Measurements from ENCODE around the gene ACBD4. TPM values are rescaled to one million over a fixed set of nuclear protein-coding genes. Genes with fewer than 3 reads are reported as not detected.
A peak's percentile ranks its signal among the peaks of the same experiment; 100 is the strongest.

The ACBD4 gene
- total and polyA plus RNA-seq, 2 of the 13 experiments (the other 11 are each of a cell fraction or from before 2014, with no cell fraction given) = 16.1 to 26.9 TPM

GRCh38 chr17:45110676-45111611 lies 24.5 kb upstream of the ACBD4 start:
- Histone ChIP-seq H3K4me3 (replicated peaks in 1 of 3; ENCODE audit: insufficient read depth in 1 of 3, low read depth in 2 of 3, low read length in 3 of 3) (no peak overlapping the region), H3K79me2 (ENCODE audit: insufficient read depth, low read length) (no peaks in the 10 kb centered on the region), H3K27me3 (ENCODE audit: control insufficient read depth in 1 of 2, insufficient read depth in 2 of 2, low read length in 2 of 2) (no peaks in the 10 kb centered on the region), H3K9me3 (ENCODE audit: low read length) (no peaks in the 10 kb centered on the region), H2AFZ (ENCODE audit: low read length) (no peak overlapping the region), H3K4me2 (ENCODE audit: low read depth, low read length) (no peak overlapping the region), H3K4me1 (ENCODE audit: insufficient read depth, low read length) (peaks cover 51% of the 10 kb centered on the region), H3K9ac (ENCODE audit: insufficient read depth, low read depth, low read length) (no peak overlapping the region), H4K20me1 (ENCODE audit: insufficient read depth, low read length) (no peaks in the 10 kb centered on the region), H3K27ac (ENCODE audit: extremely low read length, insufficient read depth, low read length) (no peak overlapping the region), H3K36me3 (replicated peaks in 1 of 2; ENCODE audit: control insufficient read depth in 1 of 2, insufficient read depth in 2 of 2, low read length in 2 of 2) (peaks cover 14 to 25% of the 10 kb centered on the region in 2 experiments)
- ATAC-seq = peak; percentile 30
- ChIA-PET CTCF (ENCODE audit: low intra/inter-chr PET ratio, low total read pairs) (no interaction called here), POLR2A (interaction anchor here (0.9 kb wide), 1 partner anchor 24 kb away, joined by 3 read pairs; the partner anchor contains the start of gene ACBD4)
- intact Hi-C loops (cut with micrococcal nuclease; ENCODE audit: unreplicated experiment) (no loop called here), in situ Hi-C loops (cut with HindIII; ENCODE audit: extremely low pct_ligation_motif_present, low pct_unique_long_range_greater_than_20kb) (no loop called here)
- WGBS (ENCODE audit: low lambda C conversion rate) = 89% methylated on average over 16 of the region's 16 CpGs
- TSS peak; percentile 14 for BruUV-seq (replicated peaks)
- no peak for DNase-seq (ENCODE audit: low spot score)
- FAIRE-seq = no peak
- no peak for TF ChIP-seq ZSCAN29 (CRISPR knock-in tag; conservative IDR thresholded peaks at IDR 0.05)
- 0 out of 2 replicates have a peak, but pooled peaks have one; percentile 25 for TF ChIP-seq ZNF782 (CRISPR knock-in tag; IDR thresholded peaks at IDR 0.05; ENCODE audit: borderline replicate concordance)
- TF ChIP-seq NAIF1 (CRISPR knock-in tag; IDR thresholded peaks at IDR 0.05; ENCODE audit: borderline replicate concordance) = no peak
- TF ChIP-seq ZNF160 (CRISPR knock-in tag; IDR thresholded peaks at IDR 0.05) = no peak
- TF ChIP-seq, protein P1, sequence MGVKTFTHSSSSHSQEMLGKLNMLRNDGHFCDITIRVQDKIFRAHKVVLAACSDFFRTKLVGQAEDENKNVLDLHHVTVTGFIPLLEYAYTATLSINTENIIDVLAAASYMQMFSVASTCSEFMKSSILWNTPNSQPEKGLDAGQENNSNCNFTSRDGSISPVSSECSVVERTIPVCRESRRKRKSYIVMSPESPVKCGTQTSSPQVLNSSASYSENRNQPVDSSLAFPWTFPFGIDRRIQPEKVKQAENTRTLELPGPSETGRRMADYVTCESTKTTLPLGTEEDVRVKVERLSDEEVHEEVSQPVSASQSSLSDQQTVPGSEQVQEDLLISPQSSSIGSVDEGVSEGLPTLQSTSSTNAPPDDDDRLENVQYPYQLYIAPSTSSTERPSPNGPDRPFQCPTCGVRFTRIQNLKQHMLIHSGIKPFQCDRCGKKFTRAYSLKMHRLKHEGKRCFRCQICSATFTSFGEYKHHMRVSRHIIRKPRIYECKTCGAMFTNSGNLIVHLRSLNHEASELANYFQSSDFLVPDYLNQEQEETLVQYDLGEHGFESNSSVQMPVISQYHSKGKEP (CRISPR knock-in tag; IDR thresholded peaks at IDR 0.05) = no peak
- TF ChIP-seq REPIN1 (CRISPR knock-in tag; IDR thresholded peaks at IDR 0.05; ENCODE audit: borderline replicate concordance, low read depth) = no peak
- TF ChIP-seq KDM2A (CRISPR knock-in tag; IDR thresholded peaks at IDR 0.05; ENCODE audit: borderline replicate concordance, low read depth) = peak; percentile 55; the same call in 1 of the 2 replicates
- TF ChIP-seq CAMTA2 (CRISPR knock-in tag; IDR thresholded peaks at IDR 0.05; ENCODE audit: borderline replicate concordance) = 0 out of 2 replicates have a peak, but pooled peaks have one; percentile 24
- no peak for TF ChIP-seq NR2F2 (IDR thresholded peaks at IDR 0.05; ENCODE audit: borderline replicate concordance, low read depth)
- peak; percentile 28; the same call in 1 of the 2 replicates for TF ChIP-seq ZFX (CRISPR knock-in tag; IDR thresholded peaks at IDR 0.05; ENCODE audit: low read depth)
- TF ChIP-seq ZNF687 (CRISPR knock-in tag; IDR thresholded peaks at IDR 0.05) = peak; percentile 29; the same call in 1 of the 2 replicates
- TF ChIP-seq POLR2G (IDR thresholded peaks at IDR 0.05; ENCODE audit: low read depth, low read length) = peak; percentile 48; the same call in 1 of the 2 replicates
- no peak for TF ChIP-seq IRF2 (CRISPR knock-in tag; IDR thresholded peaks at IDR 0.05)
- TF ChIP-seq ZNF703 (CRISPR knock-in tag; IDR thresholded peaks at IDR 0.05; ENCODE audit: borderline replicate concordance) = no peak
- TF ChIP-seq, protein P2, sequence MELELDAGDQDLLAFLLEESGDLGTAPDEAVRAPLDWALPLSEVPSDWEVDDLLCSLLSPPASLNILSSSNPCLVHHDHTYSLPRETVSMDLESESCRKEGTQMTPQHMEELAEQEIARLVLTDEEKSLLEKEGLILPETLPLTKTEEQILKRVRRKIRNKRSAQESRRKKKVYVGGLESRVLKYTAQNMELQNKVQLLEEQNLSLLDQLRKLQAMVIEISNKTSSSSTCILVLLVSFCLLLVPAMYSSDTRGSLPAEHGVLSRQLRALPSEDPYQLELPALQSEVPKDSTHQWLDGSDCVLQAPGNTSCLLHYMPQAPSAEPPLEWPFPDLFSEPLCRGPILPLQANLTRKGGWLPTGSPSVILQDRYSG (CRISPR knock-in tag; IDR thresholded peaks at IDR 0.05) = no peak
- no peak for TF ChIP-seq PRMT3 (CRISPR knock-in tag; IDR thresholded peaks at IDR 0.05; ENCODE audit: borderline replicate concordance, low read depth)
